RWPE1 (cell line): ENCODE measurements around the gene SPOUT1.
"Not testable (repeated sequence)": the region's sequence is repeated elsewhere in the genome, so short reads cannot be mapped to it uniquely, and the experiment has no call there.

Experiments used
- CTCF ChIA-PET: fragments of 350-600 bp; sonication (Branson Sonifier 250); formaldehyde crosslinking; extraction: SDS; loops from one replicate; lab custom pipeline; 2021; lab: Yijun Ruan, JAX
- POLR2A ChIA-PET: fragments of 400-600 bp; formaldehyde crosslinking; extraction: SDS; loops from one replicate; lab custom pipeline; 2020; ENCODE audit warnings: antibody characterized with exemption; ENCODE audit not compliant: low non-redundant PET; lab: Yijun Ruan, JAX
- DNase-seq: peaks from one replicate; pipeline ENCODE4 v3.0.0; 2012; ENCODE audit warnings: low spot score
- H3K27ac ChIP-seq: fragments of 450-650 bp; 2 replicates; pipeline ENCODE4 v1.5.1; 2017
- TF ChIP-seq, protein P1 (sequence below): fragments of 450-650 bp; conservative IDR thresholded peaks from 2 replicates; pipeline ENCODE4 v1.5.1; 2017; ENCODE audit warnings: low read depth, mild to moderate bottlenecking

SPOUT1 gene

DNA sequence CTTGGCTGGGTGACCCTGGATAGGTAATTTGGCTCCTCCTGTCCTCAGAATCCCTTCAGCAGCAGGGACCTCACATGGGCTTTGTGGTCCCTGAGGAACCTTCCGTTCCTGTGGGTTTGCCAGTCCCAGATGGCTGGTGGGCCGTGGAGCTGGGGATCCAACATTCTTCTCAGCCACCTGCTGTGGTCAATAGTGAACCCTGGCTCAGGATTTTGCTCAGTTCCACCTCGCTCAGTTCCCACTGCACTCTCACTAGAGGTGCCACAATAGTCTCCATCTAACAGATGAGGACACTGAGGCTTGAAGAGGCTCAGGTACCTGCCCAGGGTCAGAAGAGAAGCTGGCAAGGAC, 17.1 kb upstream of the SPOUT1 start:
- no peak overlapping the region for H3K27ac ChIP-seq
- DNase-seq = no peak
- ChIA-PET CTCF (interaction anchor here (0.8 to 0.9 kb wide), 2 partner anchors 23 to 256 kb away, joined by 3 read pairs; no protein-coding TSS in a partner anchor), POLR2A (interaction anchor here (0.7 kb wide), 1 partner anchor 46 kb away, joined by 5 read pairs; no protein-coding TSS in a partner anchor)
- TF ChIP-seq, protein P1, sequence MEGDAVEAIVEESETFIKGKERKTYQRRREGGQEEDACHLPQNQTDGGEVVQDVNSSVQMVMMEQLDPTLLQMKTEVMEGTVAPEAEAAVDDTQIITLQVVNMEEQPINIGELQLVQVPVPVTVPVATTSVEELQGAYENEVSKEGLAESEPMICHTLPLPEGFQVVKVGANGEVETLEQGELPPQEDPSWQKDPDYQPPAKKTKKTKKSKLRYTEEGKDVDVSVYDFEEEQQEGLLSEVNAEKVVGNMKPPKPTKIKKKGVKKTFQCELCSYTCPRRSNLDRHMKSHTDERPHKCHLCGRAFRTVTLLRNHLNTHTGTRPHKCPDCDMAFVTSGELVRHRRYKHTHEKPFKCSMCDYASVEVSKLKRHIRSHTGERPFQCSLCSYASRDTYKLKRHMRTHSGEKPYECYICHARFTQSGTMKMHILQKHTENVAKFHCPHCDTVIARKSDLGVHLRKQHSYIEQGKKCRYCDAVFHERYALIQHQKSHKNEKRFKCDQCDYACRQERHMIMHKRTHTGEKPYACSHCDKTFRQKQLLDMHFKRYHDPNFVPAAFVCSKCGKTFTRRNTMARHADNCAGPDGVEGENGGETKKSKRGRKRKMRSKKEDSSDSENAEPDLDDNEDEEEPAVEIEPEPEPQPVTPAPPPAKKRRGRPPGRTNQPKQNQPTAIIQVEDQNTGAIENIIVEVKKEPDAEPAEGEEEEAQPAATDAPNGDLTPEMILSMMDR = no peak

DNA sequence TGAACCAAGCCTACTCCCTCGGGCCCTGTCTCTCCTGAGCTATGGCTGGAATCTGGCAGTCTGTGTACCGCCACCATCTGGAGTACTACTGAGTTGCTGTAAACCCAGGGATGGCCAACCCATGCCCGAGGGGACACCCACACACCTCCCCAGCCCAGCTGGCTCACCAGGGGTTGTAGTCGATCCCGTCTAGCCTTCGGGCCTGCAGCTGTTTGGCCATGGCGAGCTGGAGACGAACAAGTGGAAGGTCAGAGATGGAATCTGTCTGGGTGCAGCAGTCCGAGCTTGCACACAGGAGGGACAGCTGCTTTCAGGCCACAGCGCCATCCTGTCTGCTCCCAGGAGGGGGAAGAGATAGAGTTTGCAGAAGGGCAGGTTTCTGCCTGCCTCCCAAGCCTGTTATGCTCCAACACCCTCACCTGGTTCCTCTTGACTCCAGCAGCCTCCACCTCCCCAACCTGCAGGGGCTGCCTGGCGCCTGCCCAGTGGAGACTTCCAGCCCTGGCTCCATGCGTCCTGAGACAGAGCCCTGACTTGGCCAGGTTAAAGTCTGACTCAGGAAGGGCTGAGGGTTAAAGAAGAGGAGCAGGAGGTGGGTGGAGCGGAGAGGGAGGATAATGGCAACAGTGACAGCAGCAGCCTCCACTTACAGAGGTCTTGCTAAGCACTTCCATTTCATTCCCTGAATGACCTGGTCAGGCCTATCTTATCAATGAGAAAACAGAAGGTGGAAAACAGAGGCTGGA, 15.8 kb upstream of the SPOUT1 start:
- ChIA-PET POLR2A (interaction anchor here (0.5 kb wide), 1 partner anchor 61 kb away, joined by 5 read pairs; no protein-coding TSS in a partner anchor), CTCF (interaction anchor here (0.5 to 1.7 kb wide), 6 partner anchors 17 to 707 kb away, joined by 3 to 6 read pairs (median 3); partner anchors contain the start of gene KYAT1)
- TF ChIP-seq, protein P1 = no peak
- peak; percentile 61 for DNase-seq
- H3K27ac ChIP-seq = peak overlapping the region; percentile 51

DNA sequence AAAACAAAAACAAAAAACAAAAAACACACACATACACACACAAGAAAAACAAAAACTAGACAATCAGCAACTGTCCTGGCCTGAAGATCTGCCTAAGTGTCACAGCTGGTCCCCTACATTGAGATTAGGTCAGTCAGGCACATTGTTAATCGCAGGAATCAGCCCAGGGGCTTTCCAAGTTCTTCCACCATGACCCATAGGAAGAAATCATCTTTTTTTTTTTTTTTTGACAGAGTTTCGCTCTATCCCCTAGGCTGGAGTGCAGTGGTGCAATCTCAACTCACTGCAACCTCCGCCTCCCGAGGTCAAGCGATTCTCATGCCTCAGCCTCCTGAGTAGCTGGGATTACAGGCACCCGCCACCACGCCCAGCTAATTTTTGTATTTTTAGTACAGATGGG, 13.6 kb upstream of the SPOUT1 start:
- CTCF ChIA-PET = interaction anchor here (0.5 kb wide), 2 partner anchors 87 to 134 kb away, joined by 3 to 5 read pairs; no protein-coding TSS in a partner anchor
- POLR2A ChIA-PET, DNase-seq, H3K27ac ChIP-seq: not testable (repeated sequence)

DNA sequence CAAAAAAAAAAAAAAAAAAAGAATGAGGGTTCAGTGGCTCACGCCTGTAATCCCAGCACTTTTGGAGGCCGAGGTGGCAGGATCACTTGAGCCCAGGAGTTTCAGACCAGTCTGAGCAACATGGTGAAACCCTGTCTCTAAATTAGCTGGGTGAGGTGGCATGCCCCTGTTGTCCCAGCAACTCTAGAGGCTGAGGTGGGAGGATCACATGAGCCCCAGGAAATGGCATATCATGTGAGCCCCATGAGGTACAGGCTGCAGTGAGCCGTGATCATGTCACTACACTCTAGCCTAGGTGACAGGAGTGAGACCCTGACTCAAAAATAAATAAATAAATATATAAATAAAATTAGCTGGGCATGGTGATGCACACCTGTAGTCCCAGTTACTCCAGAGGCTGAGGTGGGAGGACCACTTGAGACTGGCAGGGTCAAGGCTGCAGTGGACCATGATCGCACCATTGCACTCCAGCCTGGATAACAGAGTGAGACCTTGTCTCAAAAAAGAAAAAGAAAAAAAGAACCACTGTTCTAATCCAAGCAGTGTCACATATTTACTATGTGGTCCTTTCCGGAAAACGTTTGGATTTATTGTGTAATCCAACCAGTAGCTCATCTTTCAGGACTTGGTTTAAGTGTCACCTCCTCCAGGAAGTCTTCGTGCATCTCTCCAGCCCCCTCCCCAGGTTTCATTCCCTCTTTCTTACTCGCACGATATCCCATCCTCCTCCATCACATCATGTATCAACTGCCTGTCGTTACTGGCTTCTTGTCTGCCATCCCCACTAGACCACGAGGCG, 12.3 kb upstream of the SPOUT1 start:
- ChIA-PET CTCF (interaction anchor here (0.6 kb wide), 1 partner anchor 86 kb away, joined by 3 read pairs; no protein-coding TSS in a partner anchor), POLR2A (no interaction called here)
- H3K27ac ChIP-seq = no peak overlapping the region
- TF ChIP-seq, protein P1 = no peak
- DNase-seq = no peak

DNA sequence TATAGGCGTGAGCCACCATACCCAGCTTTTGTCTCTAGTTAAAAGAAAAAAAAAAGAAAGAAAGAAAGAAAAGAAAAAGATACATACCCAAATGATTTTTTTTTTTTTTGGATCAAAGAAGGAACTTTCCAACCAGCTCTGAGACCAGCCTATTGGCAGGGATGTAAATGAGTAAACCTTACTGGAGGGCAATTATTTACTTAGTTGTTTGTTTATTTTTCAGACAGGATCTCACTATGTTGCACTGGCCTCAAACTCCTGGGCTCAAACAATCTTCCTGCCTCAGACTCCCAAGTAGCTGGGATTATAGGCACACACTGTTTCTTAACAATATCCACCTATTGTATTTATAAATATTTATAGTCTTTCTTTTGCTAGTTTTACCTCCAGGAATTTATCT, 10.9 kb upstream of the SPOUT1 start:
- no peak overlapping the region for H3K27ac ChIP-seq
- TF ChIP-seq, protein P1 = no peak
- no peak for DNase-seq
- CTCF ChIA-PET = no interaction called here
- POLR2A ChIA-PET = no interaction called here

DNA sequence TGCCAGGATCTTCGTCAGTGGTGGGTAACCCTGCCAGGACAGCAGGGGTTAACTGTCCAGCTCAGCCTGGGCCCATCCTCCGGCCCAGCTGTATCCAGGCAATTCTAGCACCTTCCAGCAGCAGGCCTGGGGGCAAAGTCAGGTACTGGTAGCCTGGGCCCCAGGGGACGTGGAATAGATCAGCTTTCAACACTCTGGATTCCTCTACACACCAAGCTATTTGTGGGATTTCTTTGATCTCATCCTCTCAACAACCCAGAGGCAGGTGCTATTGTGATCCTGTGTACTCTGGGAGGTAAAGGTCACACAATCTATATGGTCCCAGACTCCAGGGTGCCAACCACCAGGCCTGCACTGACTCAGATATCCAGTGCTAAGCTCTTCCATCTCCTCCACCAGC, 8.7 kb upstream of the SPOUT1 start:
- CTCF ChIA-PET = interaction anchor here (0.5 kb wide), 1 partner anchor 169 kb away, joined by 3 read pairs; no protein-coding TSS in a partner anchor
- POLR2A ChIA-PET = interaction anchor here (0.5 kb wide), 1 partner anchor 34 kb away, joined by 5 read pairs; no protein-coding TSS in a partner anchor
- TF ChIP-seq, protein P1 = no peak
- no peak for DNase-seq
- H3K27ac ChIP-seq = peak overlapping the region; percentile 1; the same call in 1 of the 2 replicates
